H1 (cell line): ENCODE results near the gene YWHAG.

Source experiments
- CTBP2 ChIP-seq: IDR thresholded peaks from 2 replicates; pipeline ENCODE4 v1.7.0; 2011; ENCODE audit warnings: borderline replicate concordance, mild to moderate bottlenecking, moderate library complexity, mixed read lengths, low read length; ENCODE audit not compliant: insufficient read depth, insufficient read length
- CTCF ChIP-seq, 3 experiments: IDR thresholded peaks; 1 replicate in 2 of 3; 2 replicates in 1 of 3; pipeline versions ENCODE4 v1.5.1 to v1.6.1; 2011; ENCODE audit warnings: low read length in 3 of 3, mild to moderate bottlenecking in 3 of 3, inconsistent platforms in 2 of 3, low read depth in 1 of 3, moderate library complexity in 1 of 3; ENCODE audit not compliant: insufficient read depth in 1 of 3; ENCODE audit errors: control extremely low read depth in 1 of 3
- YY1 ChIP-seq: IDR thresholded peaks from 2 replicates; pipeline ENCODE4 v1.6.1; 2011; ENCODE audit warnings: low read depth, mild to moderate bottlenecking, low read length

DNA sequence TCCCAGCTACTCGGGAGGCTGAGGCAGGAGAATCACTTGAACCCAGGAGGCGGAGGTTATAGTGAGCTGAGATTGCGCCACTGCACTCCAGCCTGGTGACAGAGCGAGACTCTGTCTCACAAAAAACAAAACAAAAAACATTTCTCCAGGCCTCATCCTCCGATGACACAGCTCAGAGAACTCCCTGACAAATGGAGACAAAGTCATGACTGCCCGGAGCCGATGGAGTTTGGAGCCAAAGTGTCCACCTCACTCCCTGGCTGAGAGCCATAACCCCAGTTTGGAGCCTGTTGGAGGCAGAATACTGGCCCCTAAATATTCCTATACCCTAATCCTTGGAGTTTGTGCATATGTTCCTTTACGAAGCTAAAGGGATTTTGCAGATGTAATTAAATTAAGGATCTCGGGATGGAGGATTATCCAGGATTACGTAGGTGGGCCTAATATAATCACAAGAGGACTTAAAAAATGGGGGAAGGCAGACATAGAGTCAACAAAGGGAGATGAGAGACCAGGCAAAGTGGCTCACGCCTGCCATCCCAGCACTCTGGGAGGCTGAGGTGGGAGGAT lies 28.0 kb upstream of the YWHAG start:
- TF ChIP-seq CTBP2 (no peak), CTCF (IDR thresholded peaks at IDR 0.05; ENCODE audit: control extremely low read depth in 1 of 3, insufficient read depth in 1 of 3, low read depth in 1 of 3, low read length in 3 of 3) (no peak), YY1 (no peak)
